HPDE6-E6E7 (cell line): Measurements from ENCODE around the gene MIEF2.
A peak's percentile ranks its signal among the peaks of the same experiment; 100 is the strongest.

Experiments
- DNase-seq: peaks from one replicate; pipeline ENCODE4 v3.0.0; 2011; ENCODE audit warnings: missing footprints; ENCODE audit errors: extremely low spot score

The MIEF2 gene

DNA sequence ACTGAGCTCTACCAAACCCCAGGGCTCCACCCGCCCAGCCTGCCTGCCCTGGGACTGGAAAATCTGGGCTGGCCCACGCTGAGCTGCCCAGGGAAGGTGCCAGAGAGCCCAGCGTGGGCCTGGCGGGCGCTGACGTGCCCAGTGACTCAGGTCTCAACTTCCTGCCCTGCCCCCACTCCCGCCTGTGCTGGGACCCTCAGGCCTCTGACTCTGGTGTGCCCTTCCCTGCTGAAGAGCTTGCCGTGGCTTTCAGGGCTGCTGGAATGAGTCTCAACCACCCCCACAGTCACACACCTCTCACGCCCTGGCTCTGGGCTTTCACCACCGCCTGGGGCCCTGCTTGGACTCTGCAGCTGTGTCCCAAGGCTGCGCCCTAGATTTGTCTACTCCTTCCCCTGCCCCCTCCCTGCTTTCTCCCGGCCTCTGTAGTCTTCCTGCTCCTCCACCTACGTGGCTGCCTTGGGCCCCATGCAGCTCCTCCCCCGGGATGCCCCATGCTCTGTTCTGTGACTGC is 24.7 kb upstream of the MIEF2 start:
- peak; percentile 89 for DNase-seq

DNA sequence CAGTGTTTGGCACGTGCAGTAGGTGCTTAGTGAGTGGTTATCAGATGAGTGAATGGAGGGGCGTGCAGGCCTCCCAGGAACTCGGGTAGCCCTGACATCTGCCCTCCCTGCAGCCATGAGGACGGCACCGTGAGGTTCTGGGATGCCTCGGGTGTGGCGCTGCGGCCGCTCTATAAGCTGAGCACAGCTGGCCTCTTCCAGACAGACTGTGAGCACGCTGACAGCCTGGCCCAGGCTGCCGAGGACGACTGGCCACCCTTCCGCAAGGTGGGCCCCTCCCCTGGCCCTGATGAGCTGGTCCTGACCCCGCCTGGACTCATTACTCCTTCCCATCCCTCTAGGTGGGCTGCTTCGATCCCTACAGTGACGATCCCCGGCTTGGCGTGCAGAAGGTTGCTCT is 24.0 kb upstream of the MIEF2 start:
- no peak for DNase-seq

DNA sequence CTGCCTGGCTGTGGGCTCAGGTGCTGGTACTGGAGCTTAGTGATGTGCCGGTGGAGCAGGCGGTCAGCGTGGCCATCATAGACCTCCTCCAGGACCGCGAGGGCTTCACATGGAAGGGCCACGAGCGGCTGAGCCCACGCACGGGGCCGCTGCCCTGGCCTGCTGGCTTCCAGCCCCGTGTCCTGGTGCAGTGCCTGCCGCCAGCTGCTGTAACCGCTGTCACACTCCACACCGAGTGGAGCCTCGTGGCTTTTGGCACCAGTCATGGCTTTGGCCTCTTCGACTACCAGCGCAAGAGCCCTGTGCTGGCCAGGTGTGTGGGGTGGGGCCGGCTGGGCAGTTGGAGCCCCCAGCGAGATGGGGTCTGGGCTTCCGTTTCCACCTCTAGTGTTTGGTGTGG is 23.0 kb upstream of the MIEF2 start:
- DNase-seq = no peak

- no peak for DNase-seq
Observed at GRCh38 chr17:18238299-18238698, 22.2 kb upstream of the MIEF2 start.

DNA sequence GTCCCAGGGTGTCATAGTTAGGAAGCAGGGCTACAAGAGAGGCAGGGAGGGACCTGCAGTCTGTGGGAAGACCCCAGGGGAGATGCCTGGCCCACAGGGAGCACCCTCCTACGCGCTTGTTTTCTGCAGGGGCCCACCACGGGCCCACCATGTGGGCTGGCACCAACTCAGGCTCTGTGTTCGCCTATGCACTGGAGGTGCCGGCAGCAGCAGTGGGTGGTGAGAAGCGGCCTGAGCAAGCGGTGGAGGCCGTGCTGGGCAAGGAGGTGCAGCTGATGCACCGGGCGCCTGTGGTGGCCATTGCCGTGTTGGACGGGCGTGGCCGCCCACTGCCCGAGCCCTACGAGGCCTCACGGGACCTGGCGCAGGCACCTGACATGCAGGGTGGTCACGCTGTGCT is 20.0 kb upstream of the MIEF2 start:
- no peak for DNase-seq

- no peak for DNase-seq
Observed at GRCh38 chr17:18241229-18241871, 19.1 kb upstream of the MIEF2 start.

DNA sequence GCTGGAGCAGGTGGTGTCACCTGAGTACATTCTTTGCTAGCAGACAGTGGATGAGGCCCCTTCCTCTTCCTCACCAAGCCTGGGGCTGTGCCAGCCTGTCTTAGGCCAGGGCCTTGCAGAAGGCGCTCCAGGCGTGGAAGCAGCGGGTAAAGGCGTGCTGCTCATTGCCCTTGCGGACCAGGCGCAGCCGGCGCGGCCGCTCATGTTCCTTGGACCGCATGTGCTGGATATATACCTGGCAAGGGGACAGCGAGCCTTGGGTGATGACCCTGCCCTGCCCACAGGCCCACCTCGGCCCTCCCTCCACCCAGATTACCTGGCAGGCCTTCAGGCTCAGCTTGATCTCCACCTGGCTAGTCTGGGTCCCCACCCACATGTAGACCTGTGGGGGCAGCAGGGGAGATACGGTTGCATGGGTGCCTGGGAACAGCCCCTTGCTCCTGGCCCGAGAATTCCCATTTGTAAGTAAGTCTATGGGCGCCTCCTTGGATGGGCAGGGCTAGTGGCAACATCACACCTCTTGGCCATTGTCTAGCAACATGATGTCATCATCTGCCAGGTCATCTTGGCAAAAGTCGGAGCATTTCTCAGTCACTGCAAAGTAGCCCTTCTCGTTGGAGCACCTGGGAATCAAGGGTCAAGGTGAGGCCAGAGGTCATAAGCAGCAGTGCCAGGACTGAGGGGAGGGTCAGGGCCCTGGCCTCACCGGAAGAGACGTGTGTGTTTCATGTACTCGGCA is 15.3 kb upstream of the MIEF2 start:
- no peak for DNase-seq

GRCh38 chr17:18246109-18246725 is 14.2 kb upstream of the MIEF2 start:
- no peak for DNase-seq

- peak; percentile 89 for DNase-seq
Observed at GRCh38 chr17:18246880-18247612, 13.4 kb upstream of the MIEF2 start.

- no peak for DNase-seq
Observed at GRCh38 chr17:18247613-18248001, 12.9 kb upstream of the MIEF2 start.

DNA sequence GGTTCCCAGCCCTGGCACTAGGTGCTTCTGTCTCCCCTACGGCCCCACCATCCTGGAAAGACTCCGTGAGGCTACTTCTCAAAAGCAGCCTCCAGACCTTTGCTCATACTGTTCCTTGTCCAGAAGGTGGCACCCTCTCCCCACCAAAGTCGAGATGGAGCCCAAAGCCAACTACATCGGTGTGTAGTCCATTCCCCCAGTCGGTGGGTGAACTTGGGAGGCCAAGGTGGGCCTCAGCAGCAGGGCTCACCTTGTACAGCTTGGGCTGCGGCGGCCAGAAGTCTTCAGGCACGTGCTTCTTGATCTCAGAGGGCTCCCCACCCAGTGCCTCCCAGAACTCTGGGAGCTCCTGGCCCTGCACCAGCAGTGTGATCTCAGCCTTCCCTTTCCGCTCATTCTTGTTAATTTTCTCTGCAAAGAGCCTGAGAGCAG is 12.1 kb upstream of the MIEF2 start:
- DNase-seq = peak; percentile 76

- no peak for DNase-seq
Observed at GRCh38 chr17:18248811-18249210, 11.7 kb upstream of the MIEF2 start.

DNA sequence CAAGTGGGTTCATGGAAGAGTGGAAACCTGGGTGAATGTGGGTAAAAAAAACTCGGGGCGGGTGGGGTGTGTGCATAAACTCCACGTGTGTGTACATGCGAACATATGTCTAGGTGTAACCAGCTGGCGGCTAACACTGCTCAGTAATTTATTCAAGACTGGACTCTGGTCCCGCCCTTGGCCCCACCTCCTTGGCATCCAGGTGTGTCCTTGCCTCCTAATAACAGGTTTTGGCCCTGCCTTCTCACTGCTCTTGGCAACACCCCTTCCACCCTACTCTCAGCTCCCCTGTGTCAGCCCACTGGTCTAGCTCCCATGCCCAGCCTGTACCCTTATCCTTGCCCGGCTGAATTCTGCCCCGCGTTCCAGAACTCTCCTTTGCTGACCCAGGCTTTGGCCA is 10.2 kb upstream of the MIEF2 start:
- DNase-seq = no peak

DNA sequence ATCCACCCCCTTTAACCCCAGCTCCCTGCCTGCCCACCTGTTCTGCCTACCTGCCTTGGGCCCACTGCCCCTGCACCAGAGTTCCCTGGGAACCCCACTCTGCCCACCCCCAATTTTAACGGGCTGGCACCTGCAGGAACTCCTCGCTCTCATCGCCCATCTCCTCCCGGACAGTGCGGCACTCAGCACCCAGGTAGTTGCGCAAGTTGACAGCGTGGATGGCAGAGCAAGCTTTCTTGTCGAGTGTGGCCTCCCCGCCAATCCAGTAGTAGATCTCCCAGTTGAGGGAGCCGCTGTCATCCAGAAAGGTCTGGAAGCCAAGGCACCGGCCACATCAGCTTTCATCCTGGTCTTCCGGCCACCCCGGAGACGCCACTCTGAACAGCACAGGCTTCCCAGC is 9.8 kb upstream of the MIEF2 start:
- no peak for DNase-seq

DNA sequence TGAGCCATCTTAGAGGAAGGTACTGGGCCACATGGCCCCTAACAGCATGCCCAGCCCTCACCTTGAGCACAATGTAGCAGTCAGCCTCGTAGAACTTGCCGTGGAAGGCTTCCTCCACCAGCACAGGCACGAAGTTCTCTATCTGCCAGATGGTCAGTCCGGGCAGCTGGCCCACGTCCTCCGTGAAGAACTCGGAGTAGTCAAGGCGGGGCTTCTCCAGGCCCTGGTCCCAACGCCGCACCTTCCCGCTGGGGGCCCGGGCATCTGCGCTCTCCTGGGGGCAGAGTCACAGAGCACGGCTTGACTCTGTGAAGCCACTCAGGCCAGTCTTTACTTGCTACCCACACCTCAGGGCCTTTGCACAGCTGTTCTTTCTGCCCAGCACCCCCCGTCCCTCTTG is 9.3 kb upstream of the MIEF2 start:
- no peak for DNase-seq

DNA sequence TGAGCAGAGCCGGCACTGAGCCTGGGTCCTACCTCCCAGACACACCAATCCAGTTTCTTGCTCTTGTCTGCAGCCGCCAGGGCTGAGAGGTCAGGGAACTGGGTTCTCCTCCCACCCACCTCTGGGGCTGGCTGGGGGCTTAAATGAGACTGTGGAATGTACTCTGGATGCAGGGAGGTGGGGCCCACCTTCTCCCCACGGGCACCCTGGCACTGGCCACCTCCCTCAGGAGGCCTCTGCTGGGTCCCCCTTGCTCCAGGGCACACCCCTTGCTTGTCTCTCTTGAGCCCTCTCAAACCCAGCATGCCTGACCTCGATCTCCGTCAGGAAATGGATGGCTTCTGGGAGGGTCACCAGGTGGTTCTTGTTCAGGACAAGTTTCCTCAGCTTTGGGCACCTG is 8.3 kb upstream of the MIEF2 start:
- no peak for DNase-seq

DNA sequence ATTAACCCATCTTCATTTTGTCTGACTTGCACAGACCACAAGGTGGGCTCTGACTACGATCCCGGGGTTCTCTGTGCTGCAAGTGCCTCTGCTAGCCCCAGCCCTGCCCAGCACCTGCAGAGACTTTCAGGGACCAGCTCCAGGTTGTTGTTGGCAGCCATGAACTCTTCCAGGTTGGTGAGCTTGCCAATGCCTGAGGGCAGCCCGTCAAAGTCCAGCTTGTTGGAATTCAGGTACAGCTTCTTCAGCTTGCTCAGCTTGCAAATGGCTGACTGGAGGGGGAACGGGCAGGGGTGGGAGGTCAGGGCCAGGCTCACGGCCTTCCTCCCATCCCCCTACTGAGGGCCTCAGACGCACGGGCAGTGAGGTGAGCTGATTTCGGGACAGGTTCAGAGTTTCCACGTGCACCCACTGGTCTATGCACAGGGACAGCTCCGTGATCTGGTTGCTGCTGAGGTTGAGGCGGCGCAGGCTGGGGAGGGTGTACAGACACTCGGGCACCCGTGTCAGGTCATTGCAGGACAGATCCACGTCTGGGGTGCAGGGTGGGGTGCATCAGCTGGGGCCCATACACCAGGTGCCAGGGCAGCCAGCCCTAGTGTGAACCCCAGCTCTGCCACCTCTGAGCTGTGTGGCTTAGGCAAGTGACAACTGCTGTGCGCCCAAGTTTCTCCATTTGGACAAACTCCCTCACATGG is 7.1 kb upstream of the MIEF2 start:
- DNase-seq = no peak

- DNase-seq = no peak
Observed at GRCh38 chr17:18253947-18254821, 6.3 kb upstream of the MIEF2 start.

DNA sequence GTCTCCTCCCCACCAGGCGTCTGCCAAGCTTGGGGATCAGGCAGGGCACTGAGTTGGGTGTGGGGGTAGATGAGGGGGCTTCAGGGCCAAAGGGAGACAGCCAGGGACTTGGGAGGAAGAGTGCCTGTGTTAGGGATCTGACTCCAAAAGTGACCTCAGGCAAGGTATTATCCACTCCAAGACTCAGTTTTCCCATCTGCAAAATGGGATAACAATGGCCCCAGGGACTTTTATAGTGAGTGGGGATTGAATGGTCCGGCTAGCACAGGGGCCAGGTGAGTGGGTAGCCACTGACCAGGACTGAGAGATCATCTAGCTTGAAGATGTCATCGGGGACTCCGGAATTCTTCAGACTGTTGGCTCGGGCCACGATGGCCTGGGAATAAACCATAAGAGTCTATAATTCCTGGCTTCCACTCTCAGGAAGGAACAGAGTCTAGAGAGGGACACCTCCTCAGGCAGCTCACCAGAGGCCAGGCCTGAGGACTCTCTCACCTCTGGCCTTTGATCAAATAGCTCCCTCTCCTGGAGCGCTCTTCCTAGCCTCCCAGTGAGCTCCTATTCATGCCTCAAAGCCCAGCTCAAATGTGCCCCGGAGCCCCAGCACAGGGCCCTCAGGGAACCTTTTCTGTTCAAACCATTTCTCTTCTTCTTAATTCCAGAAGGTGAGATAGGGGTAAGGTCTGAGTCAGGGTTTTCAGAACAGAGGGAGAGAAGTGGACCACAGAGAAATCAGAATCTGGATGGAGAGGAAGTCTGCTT is 5.4 kb upstream of the MIEF2 start:
- DNase-seq = no peak

- DNase-seq = no peak
Observed at GRCh38 chr17:18256351-18256750, 4.1 kb upstream of the MIEF2 start.
